HG02884 (cell line): Measurements from ENCODE around the gene ZNF205.
"Not testable (repeated sequence)": the region's sequence is repeated elsewhere in the genome, so short reads cannot be mapped to it uniquely, and the experiment has no call there.

ENCODE experiments used
- ATAC-seq: cut with Tn5 transposase; IDR thresholded peaks from one replicate; pipeline ENCODE4 v1.9.1; 2021; ENCODE audit warnings: mild to moderate bottlenecking, moderate library complexity; ENCODE audit not compliant: unreplicated experiment

The ZNF205 gene

DNA sequence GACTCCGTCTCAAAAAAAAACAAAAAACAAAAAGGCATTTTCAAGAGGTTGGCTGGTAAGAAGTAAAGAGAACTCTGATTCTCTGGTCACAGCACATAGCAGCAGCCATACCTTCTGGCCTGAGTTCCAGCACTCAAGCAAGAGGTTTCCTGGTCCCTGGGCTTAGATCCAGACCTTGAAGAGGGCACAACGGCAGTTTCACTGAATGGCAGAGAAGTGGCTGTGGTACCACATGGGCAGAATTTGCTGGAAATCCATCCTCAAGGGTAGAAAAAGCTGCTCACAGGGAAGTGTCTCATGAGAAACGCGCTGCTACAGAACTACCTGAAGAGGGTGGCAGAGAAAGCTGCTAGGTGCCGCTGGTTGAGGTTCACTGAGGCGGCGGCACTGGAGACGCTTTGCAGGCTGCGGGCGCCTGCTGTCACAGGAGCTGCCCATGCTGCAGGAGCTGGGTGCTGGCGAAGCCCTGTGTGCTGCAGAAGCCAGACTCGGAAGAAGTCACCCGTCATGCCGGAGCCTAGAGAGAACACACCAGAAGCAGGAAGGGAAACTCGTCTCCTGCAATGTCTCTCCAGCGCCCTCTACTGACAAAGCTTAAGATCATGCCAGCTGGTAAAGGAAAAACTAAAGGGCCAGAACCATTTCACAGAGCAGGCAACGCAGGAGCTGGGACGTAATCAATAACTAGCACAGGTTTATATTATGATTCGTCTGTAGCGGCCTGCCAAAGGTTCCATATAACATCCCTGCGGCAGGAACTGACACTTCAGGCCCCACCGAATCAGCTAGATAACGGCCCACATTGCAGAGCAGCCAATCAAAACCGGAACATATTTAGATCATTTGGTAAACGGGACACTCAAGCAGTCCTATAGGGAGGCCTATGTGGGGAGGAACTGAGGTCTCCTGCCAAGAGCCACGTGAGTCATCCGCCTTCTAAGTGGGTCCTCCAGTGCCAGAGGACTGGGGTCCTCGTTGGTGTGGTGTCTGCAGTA lies 17.0 kb downstream of the ZNF205 start:
- ATAC-seq, result no peak

DNA sequence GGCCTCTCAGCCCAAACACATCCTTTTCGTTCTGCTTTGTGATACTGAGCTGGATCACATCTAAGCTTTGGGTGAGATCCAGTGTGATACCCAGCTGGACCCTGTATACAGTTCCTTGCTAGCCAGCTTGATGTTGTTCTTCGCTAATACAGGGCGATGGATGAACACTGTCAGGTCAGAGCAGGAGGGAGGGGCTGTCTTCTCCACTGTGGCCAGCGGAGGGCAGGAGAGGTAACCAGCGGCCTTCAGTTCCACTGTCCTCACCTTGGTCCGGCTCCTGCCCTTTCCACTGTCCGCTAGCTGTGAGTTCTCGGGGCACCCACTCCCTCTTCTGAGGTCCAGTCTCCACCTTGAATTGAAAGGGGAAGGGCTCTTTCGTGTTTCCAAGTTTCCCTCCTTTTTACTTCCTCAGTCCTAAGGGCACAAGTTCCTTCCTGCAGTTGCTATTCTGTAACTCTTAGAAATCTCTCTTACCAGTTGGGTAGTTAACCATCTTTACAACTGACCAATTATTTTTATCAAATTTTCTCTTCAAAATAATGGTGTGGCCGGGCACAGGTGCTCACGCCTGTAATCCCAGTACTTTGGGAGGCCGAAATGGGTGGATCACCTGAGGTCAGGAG lies 19.5 kb downstream of the ZNF205 start:
- no peak for ATAC-seq

DNA sequence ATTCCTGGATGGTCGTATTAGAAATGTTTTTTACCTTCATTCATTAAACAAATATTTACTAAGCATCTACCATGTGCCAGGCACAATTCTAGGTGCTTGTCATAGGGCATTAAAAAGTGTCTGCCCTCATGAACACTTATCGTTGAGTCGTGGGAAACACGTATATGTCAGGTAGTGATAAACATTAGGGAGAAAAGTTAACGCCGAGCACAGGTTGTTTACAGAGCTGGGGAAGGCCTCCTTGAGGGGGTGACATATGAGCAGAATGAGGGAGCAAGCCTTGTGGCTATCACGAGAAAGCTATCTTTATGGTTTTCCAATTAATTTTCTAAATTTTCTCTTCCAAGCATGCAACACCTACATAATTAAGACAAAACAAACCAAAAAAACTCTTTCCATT lies 21.5 kb downstream of the ZNF205 start:
- no peak for ATAC-seq

DNA sequence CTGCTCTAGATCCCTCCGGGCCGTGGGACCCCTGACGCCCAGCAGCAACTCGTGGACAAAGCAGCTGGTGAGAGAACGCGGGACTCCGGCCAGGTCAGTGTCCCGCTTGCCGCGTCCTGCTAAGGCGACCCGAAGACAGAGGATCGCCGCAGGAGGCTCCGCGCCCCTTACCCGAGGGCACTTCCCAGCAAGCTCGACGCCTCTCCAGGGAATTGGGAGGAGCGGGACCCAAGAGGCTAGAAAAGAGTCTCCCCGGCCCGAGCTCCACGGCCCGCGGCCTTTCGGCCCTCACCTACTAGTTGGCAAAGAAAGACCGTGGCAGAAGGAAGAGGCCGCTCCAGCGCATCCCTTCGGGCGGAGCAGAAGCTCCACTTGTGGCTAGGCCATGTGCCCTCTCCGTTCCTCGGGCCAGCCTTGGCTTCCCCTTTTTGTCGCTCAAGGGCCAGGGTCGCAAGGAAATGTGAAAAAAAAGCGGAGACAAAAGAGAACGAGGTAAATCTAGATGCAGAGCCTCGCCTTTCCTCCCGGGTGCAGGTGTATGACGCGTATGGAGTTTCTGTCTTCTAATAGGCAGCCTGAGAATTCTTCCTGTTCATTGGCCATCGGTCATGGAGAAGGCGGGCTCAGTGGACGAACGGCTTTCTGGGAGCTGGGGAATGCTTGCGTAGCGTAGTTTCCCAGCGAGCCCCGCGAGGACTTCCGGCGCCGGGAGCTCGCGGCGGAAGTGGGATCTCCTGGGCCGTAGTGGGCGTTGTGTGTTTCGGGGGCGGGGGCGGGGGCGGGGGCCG lies 22.1 kb downstream of the ZNF205 start, which contains the start of gene ZNF213:
Gene ZNF213 (plus strand): TSS at position 692 of the 788 bp plus-strand sequence. CDS start 2,252 bp downstream, outside the sequence.
- peak; percentile 84 for ATAC-seq

DNA sequence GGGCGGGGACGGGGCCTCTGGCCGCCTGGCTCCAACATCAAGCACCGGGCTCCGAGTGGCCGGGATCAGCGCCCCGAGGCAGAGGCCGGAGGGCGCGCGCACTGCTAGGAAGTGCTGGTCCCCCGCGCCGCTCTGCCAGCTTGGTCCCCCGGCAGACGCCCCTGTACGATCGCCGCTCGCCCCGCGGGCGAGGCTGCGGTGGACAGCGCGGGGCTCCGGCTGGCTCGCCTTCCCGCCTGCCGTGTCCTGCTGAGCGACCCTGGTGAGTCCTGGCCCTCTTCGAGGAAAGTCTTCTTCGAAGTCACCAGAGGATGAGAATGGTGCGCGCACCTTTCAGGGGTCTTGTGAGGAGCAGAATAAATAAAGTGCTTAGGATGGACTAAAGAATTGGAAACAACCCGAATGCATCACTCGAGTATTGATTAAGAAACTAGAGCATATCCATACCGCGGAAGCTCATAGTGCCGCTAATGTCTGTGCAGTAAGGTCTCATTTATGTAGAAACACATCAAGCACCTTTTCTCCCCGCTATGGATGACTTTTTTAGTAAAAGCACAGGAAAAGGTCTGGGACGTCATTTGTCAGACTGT lies 22.8 kb downstream of the ZNF205 start:
- ATAC-seq, result no peak

DNA sequence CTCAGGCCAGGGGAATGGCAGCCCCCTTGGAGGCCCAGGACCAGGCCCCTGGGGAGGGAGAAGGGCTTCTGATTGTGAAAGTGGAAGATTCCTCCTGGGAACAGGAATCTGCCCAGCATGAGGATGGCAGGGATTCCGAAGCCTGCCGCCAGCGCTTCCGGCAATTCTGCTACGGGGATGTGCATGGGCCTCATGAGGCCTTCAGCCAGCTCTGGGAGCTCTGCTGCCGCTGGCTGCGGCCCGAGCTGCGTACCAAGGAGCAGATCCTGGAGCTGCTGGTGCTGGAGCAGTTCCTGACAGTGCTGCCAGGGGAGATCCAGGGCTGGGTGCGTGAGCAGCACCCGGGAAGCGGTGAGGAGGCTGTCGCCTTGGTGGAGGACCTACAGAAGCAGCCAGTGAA lies 24.9 kb downstream of the ZNF205 start:
- no peak for ATAC-seq

DNA sequence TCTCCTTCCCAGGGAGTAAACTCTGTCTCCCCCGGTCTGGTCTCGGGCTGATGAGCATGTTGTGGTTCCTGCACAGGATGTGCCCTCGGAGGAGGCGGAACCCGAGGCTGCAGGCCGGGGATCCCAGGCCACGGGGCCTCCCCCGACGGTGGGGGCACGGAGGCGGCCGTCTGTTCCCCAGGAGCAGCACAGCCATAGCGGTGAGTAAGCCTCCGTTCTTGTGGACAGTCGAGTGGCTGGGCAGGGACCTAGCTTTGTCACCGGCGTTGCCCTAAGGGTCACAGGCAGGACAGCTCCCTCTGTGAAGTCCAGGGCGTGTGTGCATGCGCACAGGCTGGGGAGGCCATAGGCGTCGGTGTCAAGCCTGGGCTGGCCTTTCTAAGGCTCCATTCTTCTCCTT lies 26.0 kb downstream of the ZNF205 start:
- ATAC-seq, result no peak

DNA sequence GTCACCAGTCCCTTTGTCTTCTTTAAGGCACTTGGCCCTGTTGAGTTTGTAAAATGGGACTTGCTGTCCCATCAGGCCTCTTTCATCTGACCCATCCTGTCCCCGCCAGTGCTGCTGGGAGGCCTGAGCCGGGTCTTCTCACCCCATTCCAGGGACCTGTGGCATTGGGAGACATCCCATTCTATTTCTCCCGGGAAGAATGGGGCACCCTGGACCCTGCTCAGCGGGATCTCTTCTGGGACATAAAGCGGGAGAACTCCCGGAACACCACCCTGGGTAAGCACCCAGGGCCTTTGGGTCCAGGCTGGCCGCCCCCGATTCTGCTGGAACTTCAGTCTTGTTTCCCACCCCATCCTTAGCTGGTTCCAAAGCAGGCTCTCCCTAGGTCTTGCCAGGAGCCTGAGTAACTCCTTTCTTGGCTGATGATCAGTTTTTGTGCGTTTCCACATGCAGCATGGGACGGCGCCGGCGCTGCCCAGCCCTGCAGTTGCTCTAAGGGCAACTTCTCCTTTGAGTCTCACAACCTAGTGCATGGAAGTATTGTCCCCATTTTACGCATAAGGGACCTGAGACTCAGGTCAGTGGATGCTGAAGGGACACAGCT lies 26.5 kb downstream of the ZNF205 start:
- no peak for ATAC-seq

DNA sequence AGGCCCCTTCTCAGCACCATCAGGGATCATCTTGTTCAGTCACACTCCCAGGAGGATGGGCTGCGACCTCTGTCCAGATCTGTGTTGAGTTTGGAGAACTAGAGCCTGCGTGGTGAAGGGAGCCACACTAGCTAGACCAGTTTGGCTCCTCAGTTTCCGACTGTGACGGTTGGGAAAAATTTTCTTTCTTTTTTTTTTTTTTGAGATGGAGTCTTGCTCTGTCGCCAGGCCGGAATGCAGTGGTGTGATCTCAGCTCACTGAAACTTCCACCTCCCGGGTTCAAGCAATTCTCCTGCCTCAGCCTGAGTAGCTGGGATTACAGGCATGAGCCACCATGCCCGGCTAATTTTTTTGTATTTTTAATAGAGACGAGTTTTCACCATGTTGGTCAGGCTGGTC lies 27.2 kb downstream of the ZNF205 start:
- not testable (repeated sequence) for ATAC-seq

DNA sequence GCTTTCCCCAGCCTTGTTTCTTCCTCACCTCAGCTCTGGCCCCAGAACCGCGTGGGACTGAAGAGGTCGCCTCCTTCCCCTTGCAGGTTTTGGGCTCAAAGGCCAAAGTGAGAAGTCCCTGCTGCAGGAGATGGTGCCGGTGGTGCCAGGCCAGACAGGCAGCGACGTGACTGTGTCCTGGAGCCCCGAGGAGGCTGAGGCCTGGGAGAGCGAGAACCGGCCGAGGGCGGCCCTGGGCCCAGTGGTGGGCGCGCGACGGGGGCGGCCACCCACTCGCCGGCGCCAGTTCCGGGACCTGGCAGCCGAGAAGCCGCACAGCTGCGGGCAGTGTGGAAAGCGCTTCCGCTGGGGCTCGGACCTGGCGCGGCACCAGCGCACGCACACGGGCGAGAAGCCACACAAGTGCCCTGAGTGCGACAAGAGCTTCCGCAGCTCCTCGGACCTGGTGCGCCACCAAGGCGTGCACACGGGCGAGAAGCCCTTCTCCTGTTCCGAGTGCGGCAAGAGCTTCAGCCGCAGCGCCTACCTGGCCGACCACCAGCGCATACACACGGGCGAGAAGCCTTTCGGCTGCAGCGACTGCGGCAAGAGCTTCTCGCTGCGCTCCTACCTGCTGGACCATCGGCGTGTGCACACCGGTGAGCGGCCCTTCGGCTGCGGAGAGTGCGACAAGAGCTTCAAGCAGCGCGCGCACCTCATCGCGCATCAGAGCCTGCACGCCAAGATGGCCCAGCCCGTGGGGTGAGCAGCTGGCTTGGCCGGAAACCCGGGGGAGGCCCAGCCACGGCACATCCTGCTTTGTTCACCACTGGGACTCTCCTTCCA lies 28.4 kb downstream of the ZNF205 start:
- no peak for ATAC-seq

DNA sequence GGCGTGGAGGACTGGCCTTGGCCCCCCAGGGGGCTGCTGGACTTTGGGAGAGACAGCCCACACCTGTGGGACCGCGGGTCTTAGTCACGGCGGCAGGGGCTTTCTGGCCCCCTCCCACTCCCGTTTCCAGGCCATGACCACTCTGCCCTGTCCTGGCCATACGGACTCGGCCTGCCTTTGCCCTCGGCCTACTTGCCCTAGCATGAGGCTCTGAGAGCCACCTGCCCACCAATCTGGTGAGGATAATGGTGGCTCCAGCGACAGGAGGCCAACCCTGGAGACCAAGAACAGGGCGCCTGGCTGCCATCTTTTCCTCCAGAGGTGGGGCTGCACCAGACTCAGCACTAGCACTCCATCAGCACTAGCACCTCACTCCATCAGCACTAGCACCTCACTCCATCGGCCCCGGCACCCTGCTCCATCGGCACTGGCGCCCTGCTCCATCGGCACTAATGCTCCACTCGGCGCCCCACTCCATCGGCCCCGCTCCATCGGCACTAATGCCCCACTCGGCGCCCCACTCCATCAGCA lies 29.5 kb downstream of the ZNF205 start:
- ATAC-seq, result no peak

DNA sequence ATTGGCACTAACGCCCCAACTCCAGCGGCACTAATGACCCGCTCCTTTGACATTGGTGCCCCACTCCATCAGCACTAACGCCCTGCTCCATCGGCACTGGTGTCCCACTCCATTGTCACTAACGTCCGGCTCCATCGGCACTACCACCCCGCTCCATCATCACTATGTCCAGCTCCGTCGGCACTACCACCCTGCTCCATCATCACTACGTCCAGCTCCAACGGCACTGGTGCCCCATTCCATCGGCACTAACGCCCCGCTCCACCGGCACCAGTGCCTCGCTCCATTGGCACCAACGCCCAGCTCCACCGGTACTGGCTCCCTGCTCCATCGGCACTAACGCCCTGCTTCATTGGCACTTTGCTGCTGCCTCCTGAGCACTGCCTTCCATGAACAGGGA lies 29.9 kb downstream of the ZNF205 start:
- ATAC-seq, result no peak

DNA sequence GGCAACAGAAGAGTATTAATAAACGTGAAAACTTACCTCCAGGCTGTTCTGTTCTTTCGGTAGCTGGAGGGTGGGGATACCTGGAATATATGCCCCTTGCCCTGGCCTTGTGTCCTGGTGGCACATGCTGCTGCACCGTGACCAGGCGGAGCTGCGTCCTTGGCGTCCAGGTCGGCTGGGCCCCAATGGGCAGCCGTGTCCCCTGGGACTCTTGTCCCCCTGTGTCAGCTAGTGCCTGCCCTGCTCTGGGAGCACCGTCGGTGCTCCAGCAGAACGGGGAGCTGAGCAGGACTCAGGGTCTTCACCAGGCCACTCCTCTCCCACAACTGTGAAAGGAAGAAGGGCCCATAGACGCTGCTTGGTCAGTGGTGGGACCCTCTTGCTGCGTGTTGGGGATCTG lies 30.4 kb downstream of the ZNF205 start:
- ATAC-seq, result no peak

DNA sequence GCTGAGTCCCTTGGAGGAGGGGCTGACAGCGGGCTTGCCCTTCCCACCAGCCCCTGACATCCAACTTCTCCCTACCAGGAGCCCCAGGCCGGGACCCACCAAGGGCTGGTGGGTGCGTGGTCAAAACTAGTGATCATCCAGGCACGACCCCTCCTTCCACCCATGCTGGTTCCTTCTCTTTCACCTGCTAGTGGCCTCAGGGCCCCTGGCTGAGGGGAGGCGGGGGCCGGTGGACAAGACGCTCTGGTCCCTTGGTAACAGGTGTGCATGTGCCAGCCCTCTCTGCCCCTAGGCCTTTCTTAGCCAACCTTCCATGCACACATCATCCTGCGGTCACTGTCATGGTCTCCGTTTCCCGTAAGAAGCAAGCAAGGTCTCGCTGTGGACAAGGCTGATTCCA lies 30.8 kb downstream of the ZNF205 start:
- ATAC-seq, result no peak

DNA sequence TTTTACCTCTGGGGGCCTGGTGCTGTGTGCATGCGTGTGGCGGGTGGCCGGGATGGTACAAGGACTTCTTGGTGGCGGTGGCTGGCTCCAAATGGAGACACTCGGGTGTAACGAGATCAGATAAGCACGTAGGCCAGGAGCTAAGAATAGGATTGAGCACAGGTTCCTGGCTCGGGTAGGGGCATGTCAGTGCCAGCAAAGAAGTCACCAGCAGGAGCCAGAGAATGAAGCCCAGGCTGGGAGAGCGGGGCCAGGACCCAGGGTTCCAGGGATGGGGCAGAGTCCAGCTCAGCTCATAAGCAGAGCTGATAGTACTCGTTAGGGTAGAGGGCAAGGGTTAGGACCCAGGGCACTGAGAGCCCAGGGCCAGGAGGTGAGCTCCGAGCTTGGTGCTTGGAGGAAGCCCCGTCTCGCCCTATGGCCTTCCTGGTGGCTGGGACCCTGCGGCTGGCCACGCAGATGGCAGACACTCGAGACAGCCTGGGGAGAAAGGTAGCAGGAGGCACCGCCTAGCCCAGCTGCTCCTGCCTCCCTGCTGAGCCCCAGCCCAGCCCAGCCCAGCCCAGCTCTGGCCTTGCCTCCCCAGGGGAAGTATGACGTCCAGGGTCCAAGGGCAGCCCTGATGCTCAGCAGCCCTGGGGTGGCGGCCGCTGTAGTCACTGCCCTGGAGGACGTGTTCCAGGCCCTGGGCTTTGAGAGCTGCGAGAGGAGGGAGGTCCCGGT lies 31.4 kb downstream of the ZNF205 start:
- ATAC-seq, result no peak

DNA sequence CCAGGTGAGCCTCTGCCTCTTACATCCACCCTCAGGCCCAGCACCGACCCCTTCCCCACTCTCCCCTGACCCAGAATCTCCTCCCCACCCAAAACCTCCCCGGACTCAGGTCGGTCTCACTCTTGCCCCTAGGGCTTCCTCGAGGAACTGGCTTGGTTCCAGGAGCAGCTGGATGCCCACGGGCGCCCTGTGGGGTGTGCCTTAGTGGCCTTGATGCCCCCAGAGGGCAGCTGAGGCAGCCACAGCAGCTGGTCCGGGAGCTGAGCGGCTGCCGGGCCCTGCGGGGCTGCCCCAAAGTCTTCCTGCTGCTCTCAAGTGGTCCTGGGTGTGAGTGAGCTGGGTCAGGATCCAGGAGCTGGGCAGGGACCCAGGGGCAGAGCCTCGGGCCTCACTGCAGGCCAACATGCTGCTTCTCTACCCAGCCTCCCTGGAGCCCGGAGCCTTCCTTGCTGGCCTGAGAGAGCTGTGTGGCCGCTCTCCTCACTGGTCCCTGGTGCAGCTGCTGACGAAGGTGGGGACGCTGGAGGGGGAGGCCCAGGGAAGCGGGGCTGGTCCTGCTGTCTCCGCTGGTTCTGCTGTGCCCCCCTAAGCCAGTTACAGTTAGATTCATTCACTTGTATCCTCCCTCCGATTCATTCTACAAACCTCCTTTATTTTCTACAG lies 32.1 kb downstream of the ZNF205 start:
- no peak for ATAC-seq

DNA sequence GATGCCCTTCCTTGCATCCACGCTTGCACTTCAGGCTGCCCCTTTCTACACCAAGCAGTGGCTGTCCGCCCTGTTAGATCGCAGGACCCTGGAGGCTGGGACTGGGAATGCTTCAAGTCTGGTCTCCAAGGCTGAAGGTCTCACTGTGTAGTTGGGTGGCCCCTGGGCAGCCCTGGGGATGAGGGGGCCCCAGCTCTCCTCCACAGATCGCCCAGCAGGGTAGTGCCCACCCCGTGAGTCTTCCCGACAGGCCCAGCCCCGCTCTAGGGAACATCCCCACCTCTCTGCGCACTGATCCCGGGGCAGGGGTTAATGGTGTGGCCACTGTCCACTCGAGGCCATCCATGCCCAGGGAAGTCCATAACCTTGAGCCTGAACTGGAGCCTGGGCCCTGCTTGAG lies 32.8 kb downstream of the ZNF205 start:
- ATAC-seq, result no peak

DNA sequence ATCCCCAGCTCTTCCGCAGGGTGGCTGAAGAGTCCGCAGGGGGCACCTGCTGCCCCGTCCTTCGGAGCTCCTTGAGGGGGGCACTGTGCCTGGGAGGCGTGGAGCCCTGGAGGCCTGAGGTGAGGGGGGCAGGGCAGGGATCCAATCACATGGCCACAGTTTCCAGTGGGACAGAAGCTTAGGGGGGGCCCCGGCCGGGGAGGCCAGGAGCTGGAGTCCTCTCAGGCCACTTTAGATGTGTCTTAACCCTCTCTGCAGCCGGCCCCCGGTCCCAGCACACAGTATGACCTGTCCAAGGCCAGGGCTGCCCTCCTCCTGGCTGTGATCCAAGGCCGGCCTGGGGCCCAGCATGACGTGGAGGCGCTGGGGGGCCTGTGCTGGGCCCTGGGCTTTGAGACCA lies 33.3 kb downstream of the ZNF205 start:
- ATAC-seq, result no peak
